ENCODE measurements around the gene LAMA5. TPM values are rescaled to one million over a fixed set of nuclear protein-coding genes. Genes with fewer than 3 reads are reported as not detected.

LAMA5 gene
- total and polyA plus RNA-seq, 2 of the 8 experiments (the other 6 are each of a cell fraction or from before 2014, with no cell fraction given) = 34.4 to 225 TPM

- no peak overlapping the region for H2AK5ac ChIP-seq (ENCODE audit: low read depth, low read length)
- H4K5ac ChIP-seq (ENCODE audit: insufficient read length, low read depth, low read length) = no peak overlapping the region
- no peak overlapping the region; the same call in 1 of the 2 replicates for H3K18ac ChIP-seq (ENCODE audit: extremely low read depth, low read length)
- H3K14ac ChIP-seq (ENCODE audit: insufficient read length) = no peak overlapping the region
- H2AFZ ChIP-seq (ENCODE audit: low read length) = no peak overlapping the region
- peaks cover 18% of the 10 kb centered on the region for H3K79me1 ChIP-seq (ENCODE audit: low read depth, low read length)
- no peaks in the 10 kb centered on the region; the same call in 1 of the 2 replicates for H3K23me2 ChIP-seq (ENCODE audit: low read depth, low read length)
- H3K4me1 ChIP-seq (replicated peaks in 1 of 4; ENCODE audit: control insufficient read depth in 3 of 4, insufficient read depth in 4 of 4, low read length in 3 of 4) = peaks cover 0 to 26% (median 19%) of the 10 kb centered on the region in 4 experiments; a peak in 6 of 7 replicates
- CTCF ChIA-PET (ENCODE audit: partially characterized antibody) = interaction anchor here (0.7 to 2.7 kb wide), 3 partner anchors 9 to 31 kb away, joined by 5 to 13 read pairs (median 7); no protein-coding TSS in a partner anchor
- H3K56ac ChIP-seq (replicated peaks; ENCODE audit: insufficient read length, low read depth, low read length) = no peak overlapping the region
- no peak overlapping the region for H3K4me2 ChIP-seq (ENCODE audit: insufficient read depth in 1 of 2, low read depth in 2 of 2, low read length in 2 of 2)
- H2BK15ac ChIP-seq (ENCODE audit: low read length) = no peak overlapping the region
- no peak overlapping the region for H4K91ac ChIP-seq (replicated peaks; ENCODE audit: insufficient read length, low read length)
- H3K27ac ChIP-seq (ENCODE audit: low read depth, low read length) = no peak overlapping the region
- no peak overlapping the region for H4K8ac ChIP-seq (ENCODE audit: extremely low read depth, insufficient read depth, low read length)
- peaks cover 0 to 3% of the 10 kb centered on the region in 2 experiments; a peak in 2 of 4 replicates for H3K9me3 ChIP-seq (ENCODE audit: insufficient read depth in 2 of 2, low read depth in 1 of 2, low read length in 1 of 2)
- no peak overlapping the region for H2BK20ac ChIP-seq (ENCODE audit: low read length)
- H3K36me3 ChIP-seq (ENCODE audit: control insufficient read depth in 2 of 4, insufficient read depth in 4 of 4, low read length in 3 of 4) = peaks cover 19 to 43% (median 39%) of the 10 kb centered on the region in 4 experiments; a peak in 7 of 8 replicates
- H3K23ac ChIP-seq (ENCODE audit: insufficient read length) = no peak overlapping the region
- H2BK120ac ChIP-seq (replicated peaks; ENCODE audit: low read depth, low read length) = no peak overlapping the region
- H3K79me2 ChIP-seq (ENCODE audit: control insufficient read depth in 1 of 2, insufficient read depth in 2 of 2, low read length in 2 of 2) = peaks cover 10 to 33% of the 10 kb centered on the region in 2 experiments; a peak in 3 of 4 replicates
- no peak for DNase-seq (ENCODE audit: low read depth in 1 of 2, low spot score in 2 of 2)
- POLR2A ChIA-PET (ENCODE audit: partially characterized antibody) = interaction anchor here (1.5 to 12.3 kb wide), 4 partner anchors 12 to 37 kb away, joined by 3 to 114 read pairs (median 50); partner anchors contain the start of gene LAMA5
- H3K4ac ChIP-seq (replicated peaks; ENCODE audit: insufficient read length, low read depth, low read length) = no peak overlapping the region
- 94% methylated on average over 45 of the region's 60 CpGs; no CpG with 5 or more reads in 1 of the 2 experiments for WGBS, 2 experiments (ENCODE audit: extremely low coverage in 1 of 2, insufficient coverage in 1 of 2, insufficient read length in 1 of 2, insufficient replicate concordance in 2 of 2, low coverage in 1 of 2, low lambda C conversion rate in 2 of 2, missing lambda C conversion rate in 1 of 2)
- no peaks in the 10 kb centered on the region for H3K27me3 ChIP-seq (replicated peaks in 1 of 4; ENCODE audit: control insufficient read depth in 3 of 4, extremely low read depth in 1 of 4, insufficient read depth in 3 of 4, low read length in 3 of 4)
- H2BK12ac ChIP-seq (ENCODE audit: low read depth, low read length) = no peak overlapping the region
- H3K4me3 ChIP-seq (ENCODE audit: extremely low read depth in 1 of 4, insufficient read depth in 2 of 4, low read depth in 3 of 4, low read length in 4 of 4) = no peak overlapping the region
- no peak overlapping the region for H3K9ac ChIP-seq (replicated peaks in 1 of 4; ENCODE audit: extremely low read depth in 1 of 4, low read depth in 3 of 4, low read length in 3 of 4)
- H2BK5ac ChIP-seq (ENCODE audit: low read depth, low read length) = no peak overlapping the region; the same call in 1 of the 2 replicates
- peaks cover 0 to 20% of the 10 kb centered on the region in 2 experiments for H4K20me1 ChIP-seq (replicated peaks in 1 of 2; ENCODE audit: control insufficient read depth in 1 of 2, insufficient read depth in 2 of 2, low read length in 2 of 2)
- FAIRE-seq = no peak
- no peak for TF ChIP-seq TAF1 (IDR thresholded peaks at IDR 0.05; ENCODE audit: low read depth, low read length)
- TF ChIP-seq TEAD4 (IDR thresholded peaks at IDR 0.05; ENCODE audit: low read depth, low read length) = no peak
- TF ChIP-seq SP2 (IDR thresholded peaks at IDR 0.05; ENCODE audit: low read length) = no peak
- no peak for TF ChIP-seq RXRA (IDR thresholded peaks at IDR 0.05; ENCODE audit: insufficient read depth, low read depth, low read length)
- no peak for TF ChIP-seq CTCF (IDR thresholded peaks at IDR 0.05; ENCODE audit: control extremely low read depth in 1 of 3, insufficient read depth in 1 of 3, low read depth in 1 of 3, low read length in 3 of 3)
- no peak for TF ChIP-seq BACH1 (IDR thresholded peaks at IDR 0.05; ENCODE audit: low read length)
- TF ChIP-seq ATF2 (IDR thresholded peaks at IDR 0.05; ENCODE audit: low read length) = no peak
Measured at GRCh38 chr20:62351469-62352401, 15.4 kb downstream of the LAMA5 start.

Data from H1 (cell line).